Left hindlimb (tissue), 1 donor: ENCODE results near the gene HAPLN3.

ENCODE experiments used
- DNase-seq: peaks from one replicate; pipeline ENCODE4 v3.0.0-alpha.2; 2018

The HAPLN3 gene

DNA sequence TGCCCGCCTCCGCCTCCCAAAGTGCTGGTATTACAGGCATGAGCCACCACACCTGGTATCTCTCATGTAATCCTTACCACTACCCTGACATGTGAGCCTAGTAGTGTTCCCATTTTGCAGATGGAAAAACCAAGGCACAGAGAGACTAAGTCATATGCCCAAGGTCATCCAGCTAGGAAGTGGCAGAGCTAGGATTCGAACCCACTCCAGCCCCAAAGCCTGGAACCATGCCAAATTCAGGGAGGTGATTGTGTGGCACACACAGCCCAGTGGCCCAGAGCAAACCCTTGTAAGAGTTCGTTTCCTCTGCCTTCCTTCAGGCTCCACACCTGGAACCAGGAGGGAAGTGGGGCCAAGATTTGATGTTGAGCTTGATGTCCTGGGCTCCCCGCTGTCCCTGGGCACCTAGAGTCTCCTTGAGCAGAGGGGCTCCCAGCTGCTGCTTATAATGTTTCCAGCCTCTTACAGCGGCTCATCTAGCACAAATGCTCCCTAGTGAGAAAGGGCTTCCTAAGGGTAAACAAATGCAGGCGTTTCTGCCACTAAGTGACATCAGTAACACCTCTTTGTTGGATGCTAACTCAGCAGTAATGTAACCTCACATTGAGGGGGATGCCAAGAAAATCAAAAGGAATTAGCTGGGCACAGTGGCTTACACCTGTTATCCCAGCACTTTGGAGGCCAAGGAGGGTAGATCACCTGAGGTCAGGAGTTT lies 3.6 kb downstream of the HAPLN3 start:
- DNase-seq = no peak

DNA sequence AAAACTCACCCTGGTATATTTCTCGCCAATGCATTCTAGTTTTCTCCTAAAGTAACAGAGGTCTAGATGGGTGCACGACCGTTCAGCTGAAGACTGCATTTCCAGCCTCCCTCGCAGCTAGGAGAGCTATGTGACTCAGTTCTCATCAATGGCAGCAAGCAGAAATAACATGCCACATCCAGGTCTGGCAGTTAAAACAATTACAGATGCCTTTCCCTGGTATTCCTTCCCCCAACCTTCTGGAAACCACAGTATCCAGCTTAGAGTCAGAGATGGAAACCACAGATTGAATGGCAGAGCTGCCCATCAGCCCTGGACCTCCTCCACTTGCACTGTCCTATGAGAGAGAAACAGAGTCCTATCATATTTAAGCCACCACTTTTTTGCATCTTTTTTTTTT lies 4.8 kb downstream of the HAPLN3 start:
- no peak for DNase-seq

DNA sequence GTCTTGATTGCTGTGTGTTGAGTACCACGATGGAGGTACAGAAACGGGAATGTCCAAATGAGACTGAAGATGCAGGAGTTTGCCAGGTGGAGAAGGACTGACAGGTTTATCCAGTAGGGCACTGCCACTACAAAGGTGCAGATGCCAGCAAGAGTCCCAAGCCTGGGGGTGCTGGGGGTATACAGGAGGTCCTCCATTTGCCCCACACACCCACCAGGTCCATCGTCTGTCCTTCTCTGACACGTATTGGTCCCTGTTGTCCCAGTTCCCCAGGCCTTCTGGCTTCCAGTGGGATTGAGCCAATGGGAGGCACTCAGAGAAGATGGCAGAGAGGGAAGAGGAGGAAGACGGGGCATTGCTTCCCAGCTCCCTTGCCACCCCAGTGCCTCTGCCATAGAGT lies 6.6 kb downstream of the HAPLN3 start:
- no peak for DNase-seq

DNA sequence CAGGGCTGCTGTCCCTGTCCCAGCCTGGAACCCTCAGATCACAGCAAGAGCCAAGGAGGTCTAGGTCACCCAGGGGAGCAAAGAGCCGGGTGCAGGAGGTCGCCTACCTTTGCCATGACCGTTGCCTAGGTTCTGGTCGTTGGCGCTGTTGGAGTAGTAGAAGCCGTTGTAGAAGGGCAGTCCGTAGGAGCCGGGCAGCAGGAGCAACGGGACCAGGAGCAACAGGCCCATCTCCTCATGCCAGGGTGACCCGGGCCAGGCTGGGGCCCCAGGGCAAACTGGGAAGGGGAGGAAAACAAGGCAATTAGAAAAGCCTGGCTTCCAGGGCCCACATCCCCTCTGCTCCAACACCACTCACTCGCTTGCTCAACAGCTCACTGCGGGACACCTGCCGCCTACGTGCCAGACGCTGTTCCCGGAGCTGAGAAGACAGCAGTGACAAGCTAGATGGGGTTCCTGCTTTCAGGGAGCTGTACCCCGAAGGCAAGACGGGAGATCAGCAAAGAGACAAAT lies 8.2 kb downstream of the HAPLN3 start:
- DNase-seq = no peak

DNA sequence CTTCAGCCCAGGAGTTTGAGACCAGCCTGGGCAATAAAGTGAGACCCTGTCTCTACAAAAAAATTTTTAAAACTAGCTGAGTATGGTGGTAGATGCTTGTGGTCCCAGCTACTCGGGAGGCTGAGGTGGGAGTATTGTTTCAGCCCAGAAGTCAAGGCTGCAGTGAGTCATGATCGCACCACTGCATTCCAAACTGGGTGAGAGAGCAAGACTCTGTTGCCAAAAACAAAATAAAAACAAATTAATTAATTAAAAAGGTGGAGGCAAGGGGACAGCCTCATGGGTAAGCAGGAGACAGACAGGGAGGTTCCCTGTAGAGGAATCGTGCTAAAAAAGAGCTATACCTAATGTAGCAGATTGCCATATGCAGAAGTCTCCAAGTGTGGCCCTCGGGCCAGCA lies 12.6 kb downstream of the HAPLN3 start:
- no peak for DNase-seq

DNA sequence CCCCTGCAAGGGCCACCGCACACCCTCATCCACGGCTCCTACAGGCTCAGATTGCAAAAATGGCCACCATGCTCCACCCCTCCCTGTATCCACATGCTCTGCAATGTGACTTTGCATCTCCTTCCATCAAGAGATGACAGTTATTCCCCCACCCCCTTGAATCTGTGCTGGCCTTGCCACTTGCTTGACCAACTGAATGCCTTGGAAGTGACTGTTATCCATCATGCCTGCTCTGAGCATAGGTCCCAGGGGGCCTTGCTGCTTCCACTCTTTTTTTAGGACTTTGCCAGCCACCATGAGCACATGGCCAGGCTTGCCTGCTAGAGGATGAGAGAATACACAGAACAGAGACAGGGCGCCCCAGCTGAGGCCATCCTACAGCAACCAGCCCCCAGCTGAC lies 13.6 kb downstream of the HAPLN3 start:
- no peak for DNase-seq

DNA sequence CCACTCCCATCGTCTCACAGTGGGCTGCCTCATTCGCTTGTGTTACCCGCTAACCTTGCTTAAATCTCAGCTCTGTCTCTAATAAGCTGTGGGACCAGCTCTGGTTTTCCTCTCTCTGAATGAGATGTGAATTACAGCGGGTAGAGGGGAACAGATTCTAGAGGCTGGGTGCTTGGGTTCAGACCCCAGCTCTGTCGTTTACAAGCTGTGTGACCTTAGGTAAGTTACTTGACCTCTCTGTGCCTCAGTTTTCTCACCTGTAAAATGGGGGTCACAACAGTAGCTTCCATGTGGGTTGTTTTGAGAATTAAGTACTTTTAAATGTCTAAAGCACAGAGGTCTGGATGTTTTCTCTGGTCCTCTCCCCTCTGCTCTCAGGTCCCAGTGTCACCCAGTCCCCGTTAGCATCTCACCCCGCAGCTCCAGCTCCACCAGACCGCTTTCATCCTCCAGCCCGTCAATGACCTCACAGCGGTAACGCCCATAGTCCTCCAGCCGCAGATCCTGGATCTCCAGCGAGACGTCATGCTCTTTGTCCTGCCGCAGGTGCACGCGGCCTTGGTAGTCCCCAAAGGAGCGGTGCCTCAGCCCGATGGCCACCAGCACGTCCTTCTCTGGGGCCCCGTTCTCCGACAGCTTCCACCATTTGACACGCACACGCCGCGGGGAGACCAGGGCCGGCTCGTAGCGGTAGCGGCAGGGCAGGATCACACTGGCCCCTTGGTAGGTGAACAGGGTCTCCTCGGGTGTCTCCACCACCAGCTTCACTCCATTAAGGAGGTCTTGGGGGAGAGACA lies 14.2 kb downstream of the HAPLN3 start:
- DNase-seq = no peak

DNA sequence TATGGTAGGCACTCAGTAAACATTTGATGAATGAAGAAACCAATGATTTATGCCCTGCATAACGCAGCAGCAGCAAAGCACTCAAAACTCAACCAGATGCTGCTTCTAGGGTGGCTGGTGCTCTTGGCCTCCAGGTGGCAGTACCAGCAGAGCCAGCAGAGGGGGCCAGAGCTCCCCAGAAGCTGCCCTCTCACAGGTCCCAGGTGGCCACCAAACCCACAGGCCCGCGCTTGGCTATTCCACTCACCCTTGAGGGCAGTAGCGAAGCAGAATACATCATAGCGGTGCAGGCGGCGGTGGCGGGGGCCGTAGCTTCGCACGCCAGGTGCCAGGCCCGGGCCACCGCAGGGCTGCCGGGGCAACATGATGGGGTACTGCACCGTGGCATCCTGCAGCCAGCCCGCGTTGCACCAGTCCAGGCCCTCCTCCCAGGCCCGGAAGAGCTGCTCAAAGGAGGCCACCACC lies 16.6 kb downstream of the HAPLN3 start:
- no peak for DNase-seq

DNA sequence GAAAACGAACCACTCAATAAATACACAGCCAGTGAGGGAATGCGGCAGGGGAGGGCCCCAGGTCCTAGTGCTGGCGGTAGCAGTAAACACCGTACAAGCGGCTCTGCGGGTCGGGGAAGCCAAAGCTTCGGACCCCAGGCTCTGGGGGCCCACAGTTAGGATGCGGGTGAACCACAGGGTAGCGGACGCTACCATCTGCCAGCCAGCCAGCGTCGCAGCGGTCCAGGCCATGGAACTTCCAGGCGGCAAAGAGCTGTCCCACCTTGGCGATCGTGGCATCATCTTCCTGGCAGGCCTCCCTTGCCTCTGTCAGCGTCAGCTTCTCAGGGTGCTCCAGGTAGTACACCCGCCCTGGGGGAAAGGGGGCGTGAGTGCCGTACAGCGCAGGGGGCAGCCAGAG lies 17.4 kb downstream of the HAPLN3 start:
- DNase-seq = no peak

DNA sequence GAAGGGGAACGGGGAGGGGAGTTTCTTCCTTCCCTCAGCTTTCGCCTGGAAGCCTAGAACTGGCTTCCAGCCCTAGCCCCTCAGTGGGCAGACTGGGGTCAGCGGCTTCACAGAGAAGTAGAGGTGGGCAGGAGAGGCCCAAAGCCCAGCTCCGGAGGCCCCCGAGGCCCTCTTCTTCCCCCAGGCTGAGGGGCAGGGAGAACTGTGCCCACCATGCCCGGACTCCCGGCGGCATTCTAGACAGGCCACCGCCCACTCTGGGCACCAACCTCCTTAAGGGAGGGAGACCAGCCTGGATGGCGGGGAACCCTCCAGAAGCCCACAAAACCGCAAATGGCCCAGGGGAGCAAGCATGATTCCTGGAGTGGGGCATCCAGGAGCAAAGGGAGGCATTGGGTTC lies 17.9 kb downstream of the HAPLN3 start:
- DNase-seq = no peak

DNA sequence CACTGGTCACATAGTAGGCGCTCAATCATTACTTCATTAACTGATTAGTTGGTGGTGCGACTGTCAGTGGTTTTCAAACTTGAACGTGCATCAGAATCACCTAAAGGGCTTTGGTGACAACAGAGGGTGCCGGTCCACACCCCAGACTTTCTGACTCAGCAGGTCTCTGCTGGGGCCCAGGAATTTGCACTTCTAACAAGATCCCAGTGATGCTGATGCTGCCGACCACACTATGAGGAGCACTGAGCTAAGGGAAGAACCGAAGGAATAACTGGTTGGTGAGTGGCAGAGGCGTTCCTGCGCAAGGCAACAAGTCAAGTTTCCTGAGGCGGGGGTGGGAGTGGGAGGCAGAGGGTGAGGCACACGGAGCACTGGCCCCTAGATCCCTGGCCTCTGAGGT lies 18.8 kb downstream of the HAPLN3 start:
- DNase-seq = no peak

DNA sequence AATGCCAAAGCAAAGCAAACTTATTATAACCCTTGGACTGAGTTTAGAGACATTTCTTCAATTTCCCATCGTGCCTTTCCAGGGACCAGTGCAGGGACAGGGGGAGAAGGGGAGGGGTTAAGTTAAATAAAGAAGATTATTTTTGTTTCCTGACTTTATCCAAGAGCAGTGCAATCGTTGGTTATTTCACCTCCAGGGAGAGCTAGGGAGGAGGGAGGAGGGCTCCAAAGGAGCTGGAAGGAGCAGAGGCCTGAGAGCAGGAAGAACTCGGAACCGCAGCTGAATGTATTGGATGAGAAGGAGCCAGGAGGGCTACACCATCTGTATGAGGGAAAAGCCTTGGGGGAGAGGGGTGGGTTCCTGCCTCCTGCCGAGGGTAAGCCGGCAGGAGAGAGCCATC lies 20.7 kb downstream of the HAPLN3 start:
- DNase-seq = no peak

DNA sequence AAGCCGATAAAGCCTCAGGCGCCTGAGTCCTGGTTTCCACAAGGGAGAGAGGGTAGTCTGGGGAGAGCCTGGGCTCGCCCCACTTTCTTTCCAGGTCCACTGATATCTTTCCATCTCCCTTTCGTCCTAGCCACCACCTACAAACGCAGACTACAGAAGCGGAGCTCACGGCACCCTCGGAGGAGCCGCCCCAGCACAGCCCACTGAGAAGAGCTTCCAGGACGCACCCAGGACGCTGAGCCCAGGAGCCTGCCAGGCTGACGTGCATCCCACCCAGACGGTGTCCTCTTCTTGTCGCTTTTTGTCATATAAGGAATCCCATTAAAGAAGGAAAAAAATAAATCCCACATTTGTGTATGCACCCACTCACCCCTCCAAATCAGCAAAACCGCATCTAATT lies 21.1 kb downstream of the HAPLN3 start:
- no peak for DNase-seq

DNA sequence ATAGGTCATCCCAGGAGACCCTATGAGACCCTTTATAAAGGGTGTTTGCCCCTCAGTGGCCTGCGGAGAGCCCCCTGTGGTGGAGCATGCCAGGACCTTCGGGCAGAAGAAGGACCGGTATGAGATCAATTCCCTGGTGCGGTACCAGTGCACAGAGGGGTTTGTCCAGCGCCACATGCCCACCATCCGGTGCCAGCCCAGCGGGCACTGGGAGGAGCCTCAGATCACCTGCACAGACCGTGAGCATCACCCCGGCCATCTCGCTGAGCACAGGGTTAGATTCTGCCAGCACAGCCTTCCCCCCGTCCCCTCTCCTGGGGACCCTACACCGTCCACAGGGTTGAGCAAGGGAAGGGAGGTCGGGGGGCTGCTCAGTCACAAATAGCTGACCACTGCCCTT lies 21.6 kb downstream of the HAPLN3 start:
- no peak for DNase-seq

DNA sequence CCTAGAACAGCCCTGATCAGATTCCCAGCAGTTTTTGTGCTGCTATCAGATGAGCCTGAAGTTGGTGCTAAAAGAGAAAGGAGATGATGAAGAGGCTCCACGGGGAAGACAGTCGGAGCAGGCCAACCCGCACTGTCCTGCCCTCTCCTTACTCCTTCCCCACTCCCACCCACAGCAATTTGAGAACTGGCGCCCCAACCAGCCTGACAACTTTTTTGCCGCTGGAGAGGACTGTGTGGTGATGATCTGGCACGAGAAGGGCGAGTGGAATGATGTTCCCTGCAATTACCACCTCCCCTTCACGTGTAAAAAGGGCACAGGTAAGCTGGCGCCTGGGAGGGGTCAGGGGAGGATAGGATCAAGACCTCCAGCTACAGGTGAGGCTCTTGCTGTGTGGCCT lies 22.6 kb downstream of the HAPLN3 start:
- no peak for DNase-seq

DNA sequence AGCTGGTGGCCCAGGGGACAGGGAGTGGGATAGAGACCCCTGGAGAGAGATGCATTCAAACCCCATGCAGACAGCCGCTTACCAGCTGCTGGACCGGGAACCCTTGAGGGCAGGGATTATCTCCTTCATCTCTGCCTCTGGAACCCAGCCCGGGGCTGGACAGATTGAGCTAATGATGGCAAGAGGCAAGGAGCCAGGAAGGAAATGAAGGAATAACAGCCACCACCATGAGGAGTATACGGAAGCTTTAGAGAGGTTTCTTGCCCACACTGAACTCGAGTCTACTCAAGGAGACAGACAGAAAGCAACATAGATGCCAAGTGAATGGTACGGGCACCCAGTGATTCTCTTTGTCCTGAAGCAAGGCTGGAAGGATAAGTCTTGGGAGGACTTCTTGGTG lies 23.2 kb downstream of the HAPLN3 start:
- DNase-seq = no peak

DNA sequence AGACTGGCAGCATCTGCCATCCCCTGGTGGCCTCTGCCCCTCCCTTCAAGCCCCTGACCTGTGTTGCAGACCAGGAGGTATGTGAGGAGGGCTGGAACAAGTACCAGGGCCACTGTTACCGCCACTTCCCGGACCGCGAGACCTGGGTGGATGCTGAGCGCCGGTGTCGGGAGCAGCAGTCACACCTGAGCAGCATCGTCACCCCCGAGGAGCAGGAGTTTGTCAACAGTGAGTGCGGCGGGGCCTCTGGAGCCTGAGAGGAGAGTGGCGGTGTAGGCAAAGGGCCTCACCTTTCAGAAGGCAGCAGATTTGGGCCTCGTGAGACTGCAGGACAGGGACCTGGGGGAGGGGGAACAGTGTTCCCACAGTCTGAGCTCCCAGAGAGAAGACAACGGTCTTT lies 24.0 kb downstream of the HAPLN3 start:
- DNase-seq = no peak

DNA sequence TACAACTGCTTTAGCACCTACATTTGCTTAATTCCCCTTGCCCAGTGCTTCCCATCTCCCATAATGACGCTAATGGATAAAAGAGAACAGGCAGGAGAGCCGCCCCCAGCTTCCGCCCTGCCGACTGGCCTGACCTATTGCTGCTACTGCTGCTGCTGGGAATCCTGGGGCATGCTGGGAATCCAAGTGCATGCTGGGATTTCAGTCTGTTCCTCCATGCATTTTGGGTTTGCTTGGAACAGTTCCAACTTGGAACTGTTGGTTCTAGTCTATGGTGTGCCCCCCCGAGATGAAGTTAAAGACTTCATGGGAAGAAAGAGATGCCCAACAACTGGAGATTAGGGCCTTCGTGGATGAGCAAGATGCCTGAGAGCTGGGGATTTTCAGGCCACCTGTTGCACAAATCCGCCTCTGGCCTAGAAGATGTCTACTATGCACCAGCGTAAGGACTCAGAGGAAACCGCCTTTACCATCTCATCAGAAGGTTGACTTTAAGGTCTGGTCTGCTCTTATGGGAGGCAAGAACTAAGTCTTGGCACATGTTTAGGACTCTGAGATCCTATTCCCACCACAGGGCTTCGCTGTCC lies 29.0 kb downstream of the HAPLN3 start:
- DNase-seq = no peak

DNA sequence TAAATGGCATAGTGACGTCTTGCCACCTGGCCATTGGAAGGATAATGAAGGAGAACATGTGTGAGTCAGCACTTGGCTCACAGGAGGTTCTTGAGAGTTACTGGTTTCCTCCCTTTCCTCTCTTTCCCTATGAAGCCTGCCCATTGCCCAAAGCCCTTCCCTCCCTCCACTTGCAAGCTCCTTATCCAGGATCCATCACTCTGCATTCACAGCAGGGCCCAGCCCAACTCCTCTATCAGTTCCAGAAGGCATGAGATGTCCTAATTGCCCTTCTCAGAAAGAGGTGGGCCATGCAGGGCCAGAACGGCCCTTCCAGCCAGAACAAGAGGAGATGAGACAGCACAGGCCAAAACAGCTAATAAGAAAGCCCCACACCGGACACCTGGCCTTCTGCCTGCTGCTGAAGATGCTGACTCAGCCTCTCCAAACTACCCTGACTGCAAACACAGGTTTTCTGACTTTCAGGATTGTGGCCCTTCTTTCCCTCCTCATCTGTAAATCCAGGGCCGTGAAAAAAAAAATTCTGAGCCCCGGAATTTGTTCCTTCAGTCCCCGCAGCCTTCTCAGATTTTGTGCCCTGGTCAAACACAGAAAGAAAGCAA lies 29.7 kb downstream of the HAPLN3 start:
- no peak for DNase-seq

DNA sequence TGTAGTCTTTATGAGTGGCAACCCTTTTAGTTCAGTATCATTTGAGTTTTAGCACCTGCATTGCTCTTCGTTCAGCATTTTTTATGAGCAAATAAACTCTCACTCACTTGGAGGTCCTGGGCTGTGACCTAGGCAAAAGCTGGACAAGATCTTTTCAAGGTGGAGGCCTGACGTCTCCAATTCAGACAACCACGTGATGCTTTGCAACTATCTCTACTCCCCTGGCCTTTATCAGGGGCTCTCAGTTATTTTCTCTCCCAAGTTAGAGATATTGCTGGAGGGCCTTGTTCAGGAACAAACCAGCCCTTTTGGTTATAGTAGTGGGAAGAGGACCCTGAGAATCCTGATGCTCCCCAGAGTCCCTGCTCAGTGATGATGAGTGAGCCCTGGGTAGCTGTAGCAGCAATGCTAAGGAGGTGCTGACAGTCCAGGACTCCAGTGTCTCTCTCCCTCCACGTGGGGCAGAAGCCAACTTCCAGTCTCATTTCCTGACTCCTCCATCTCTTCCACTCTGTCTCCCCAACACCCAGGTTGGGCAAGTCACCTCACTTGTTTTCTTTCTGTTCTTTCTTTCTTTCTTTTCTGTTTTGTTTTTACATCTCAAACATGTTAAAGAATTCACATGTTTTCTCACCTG lies 30.4 kb downstream of the HAPLN3 start:
- no peak for DNase-seq

DNA sequence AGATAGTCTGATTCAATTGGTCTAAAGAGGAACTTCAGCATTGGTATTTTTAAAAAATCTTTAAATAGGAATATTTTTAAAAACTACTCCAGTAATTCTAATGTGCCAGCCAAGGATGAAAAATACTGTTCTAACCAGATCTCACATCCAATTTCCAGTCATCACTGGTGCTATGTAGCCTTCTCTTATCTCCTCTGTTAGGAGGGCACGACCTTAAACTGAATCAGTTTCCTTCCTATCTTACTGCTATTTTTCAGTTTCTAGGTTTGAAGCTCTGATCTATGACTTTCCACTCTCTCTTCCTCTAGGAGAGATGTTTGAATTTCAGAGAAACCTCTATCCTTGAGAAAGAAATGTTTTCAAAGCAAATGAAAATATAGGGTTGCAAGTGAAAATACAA lies 31.9 kb downstream of the HAPLN3 start:
- DNase-seq = no peak

DNA sequence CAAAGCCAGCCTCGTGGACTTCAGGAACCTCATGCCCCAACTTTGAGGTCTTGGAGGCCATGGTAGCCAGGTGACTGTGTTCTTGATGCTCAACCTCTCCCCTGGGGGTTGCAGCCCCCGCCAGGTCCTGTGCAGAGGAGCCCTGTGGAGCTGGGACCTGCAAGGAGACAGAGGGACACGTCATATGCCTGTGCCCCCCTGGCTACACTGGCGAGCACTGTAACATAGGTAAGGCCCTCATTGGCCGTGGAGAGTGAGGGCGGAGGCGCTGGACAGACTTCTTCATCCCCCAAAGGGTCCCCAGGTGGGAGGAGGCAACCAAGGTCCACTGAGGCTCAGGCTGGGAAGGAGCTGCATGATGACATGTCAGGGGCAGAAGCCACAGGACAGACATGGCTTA lies 35.1 kb downstream of the HAPLN3 start:
- no peak for DNase-seq

DNA sequence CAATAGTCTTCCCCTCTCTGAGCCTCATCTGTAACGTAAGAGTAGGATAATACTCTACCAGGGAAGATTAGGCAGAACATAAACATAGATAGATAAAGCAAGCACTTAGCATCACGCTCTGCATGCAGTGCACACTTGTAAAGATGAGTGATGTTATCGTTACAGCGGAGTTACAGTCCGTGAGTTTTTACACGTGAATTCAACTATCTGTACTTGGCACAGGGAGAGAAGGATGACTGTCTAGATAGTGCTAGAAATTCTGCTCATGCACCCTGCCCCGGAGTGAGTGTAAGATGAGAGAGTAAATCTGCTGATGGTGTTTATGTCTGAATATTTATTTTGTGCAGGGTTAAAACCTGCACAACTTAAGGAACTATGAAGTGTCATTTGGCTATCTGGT lies 35.8 kb downstream of the HAPLN3 start:
- DNase-seq = no peak
